ENCODE data around the gene ZFYVE1. TPM values are rescaled to one million over a fixed set of nuclear protein-coding genes. Genes with fewer than 3 reads are reported as not detected.
"Not testable (repeated sequence)": the region's sequence is repeated elsewhere in the genome, so short reads cannot be mapped to it uniquely, and the experiment has no call there.

ZFYVE1 gene
- total RNA-seq, 1 donor from 2014 or later = 9.1 TPM

DNA sequence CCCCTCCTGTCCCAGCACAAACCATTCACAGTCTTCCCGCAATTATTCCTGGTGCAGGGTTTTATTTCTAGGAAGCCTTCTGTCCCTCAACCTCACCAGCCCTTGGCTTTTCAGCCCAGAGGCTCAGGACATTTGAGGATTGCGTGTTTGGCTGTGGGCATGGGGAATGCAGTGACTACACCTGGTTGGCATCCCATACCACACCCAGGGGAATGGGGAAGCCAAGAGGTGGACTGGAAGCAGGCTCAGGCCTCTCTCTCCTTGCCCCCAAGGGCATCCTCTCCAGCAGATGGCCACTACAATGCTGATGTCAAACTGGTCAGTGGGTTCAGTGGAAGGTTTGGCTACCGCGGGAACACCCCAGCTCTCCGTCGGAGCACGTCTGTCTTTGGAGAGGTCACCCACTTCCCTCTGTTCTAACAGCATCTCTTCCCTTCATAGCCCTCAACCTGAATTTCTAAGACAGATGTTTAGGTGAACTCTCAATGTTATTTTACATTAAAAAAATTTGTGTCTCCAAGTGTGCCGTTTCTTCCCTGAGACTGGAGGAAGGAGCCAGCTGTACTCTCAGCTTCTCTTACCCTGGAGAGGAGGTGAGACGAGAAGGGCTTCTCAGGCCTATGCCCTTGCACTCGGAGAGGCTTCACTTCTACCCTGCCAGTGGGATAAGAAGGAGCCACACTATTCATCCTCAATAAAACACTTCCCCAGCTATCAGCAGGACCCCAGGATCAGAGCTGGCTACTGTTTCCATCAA lies 65.1 kb downstream of the ZFYVE1 start:
- Mint-ChIP-seq H3K4me3 (no peak overlapping the region), H3K9me3 (no peaks in the 10 kb centered on the region), H3K27me3 (no peaks in the 10 kb centered on the region), H3K27ac (no peak overlapping the region), H3K4me1 (peaks cover 8% of the 10 kb centered on the region), H3K36me3 (ENCODE audit: low read depth) (peaks cover 40% of the 10 kb centered on the region)
- intact Hi-C loops (cut with micrococcal nuclease) = no loop called here
- DNase-seq = no peak

DNA sequence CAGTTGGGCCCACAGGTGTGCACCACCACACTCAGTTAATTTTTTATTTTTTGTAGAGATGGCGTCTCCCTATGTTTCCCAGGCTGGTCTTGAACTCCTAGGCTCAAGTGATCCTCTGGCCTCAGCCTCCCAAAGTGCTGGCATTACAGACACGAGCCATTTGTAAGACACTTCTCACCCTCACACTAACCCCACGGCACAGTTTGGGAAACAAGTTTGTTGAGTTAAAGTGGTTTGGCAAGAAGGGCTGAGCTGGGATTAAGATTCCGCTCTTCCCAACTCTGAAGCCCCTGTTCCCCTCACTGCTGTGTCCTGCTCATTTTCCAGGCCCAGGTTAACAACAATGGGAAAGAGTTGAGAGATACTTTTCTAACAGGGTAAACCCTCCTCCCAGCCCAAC lies 65.9 kb downstream of the ZFYVE1 start:
- H3K27ac Mint-ChIP-seq, H3K9me3 Mint-ChIP-seq: not testable (repeated sequence)

DNA sequence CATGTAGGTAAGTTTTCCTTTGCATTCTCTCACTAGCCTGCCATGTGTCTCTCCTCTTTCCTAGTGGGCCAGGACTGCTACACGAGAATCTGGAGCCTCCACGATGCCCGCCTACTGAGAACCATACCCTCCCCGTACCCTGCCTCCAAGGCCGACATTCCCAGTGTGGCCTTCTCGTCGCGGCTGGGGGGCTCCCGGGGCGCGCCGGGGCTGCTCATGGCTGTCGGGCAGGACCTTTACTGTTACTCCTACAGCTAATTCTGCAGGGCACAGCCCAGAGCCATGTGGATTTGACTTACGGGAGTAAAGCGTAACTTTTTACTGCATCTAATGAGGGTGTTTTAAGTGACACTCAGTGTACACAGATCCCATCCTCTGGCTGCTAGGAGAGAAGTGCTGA lies 68.4 kb downstream of the ZFYVE1 start:
- no peak overlapping the region for H3K27ac Mint-ChIP-seq
- no peaks in the 10 kb centered on the region for H3K27me3 Mint-ChIP-seq
- intact Hi-C loops (cut with micrococcal nuclease) = no loop called here
- H3K4me1 Mint-ChIP-seq = peaks cover under 1% of the 10 kb centered on the region
- no peaks in the 10 kb centered on the region for H3K9me3 Mint-ChIP-seq
- H3K36me3 Mint-ChIP-seq (ENCODE audit: low read depth) = peaks cover 54% of the 10 kb centered on the region
- no peak for DNase-seq
- H3K4me3 Mint-ChIP-seq = no peak overlapping the region

More for the DNA sequence above, 65.9 kb downstream of the ZFYVE1 start:
- intact Hi-C loops (cut with micrococcal nuclease); H3K4me3 Mint-ChIP-seq; H3K27me3 Mint-ChIP-seq; H3K4me1 Mint-ChIP-seq; DNase-seq: not testable (repeated sequence)
- H3K36me3 Mint-ChIP-seq (ENCODE audit: low read depth) = peaks cover 46% of the 10 kb centered on the region

DNA sequence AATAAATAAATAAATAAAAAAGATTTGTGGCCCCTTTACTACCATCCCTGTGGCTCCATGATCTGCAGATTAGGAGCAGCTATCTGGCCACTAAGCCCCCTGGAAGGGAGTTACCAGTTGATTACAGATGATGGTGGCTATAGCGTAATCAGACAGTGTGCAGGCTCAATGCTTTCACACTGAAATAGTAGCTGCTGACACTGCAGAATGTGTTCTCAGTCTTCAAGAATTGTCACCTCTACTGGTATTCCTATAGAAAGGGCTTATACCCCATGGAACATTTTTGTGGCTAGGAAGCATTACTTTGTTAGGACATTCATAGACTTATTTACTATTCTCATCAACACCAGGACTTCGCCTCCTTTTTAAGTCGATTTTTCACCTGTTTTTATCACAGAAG lies 69.7 kb downstream of the ZFYVE1 start:
- Mint-ChIP-seq H3K36me3 (ENCODE audit: low read depth) (peaks cover 54% of the 10 kb centered on the region), H3K4me1 (no peaks in the 10 kb centered on the region), H3K9me3 (no peaks in the 10 kb centered on the region), H3K4me3 (no peak overlapping the region), H3K27ac (no peak overlapping the region), H3K27me3 (no peaks in the 10 kb centered on the region)
- intact Hi-C loops (cut with micrococcal nuclease) = no loop called here
- no peak for DNase-seq

DNA sequence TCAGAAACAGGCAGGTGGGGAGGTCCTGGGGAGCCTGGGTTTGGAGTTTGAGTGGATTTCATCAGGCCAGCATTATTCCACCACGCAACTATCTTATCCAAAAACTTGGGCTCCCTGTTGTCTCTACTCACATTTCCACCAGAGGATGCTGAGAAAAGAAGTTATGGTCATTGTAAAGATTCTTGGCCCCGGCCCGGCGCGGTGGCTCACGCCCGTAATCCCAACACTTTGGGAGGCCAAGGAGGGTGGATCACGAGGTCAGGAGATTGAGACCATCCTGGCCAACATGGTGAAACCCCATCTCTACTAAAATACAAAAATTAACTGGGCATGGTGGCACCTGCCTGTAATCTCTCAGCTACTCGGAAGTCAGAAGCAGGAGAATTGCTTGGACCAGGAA lies 70.2 kb downstream of the ZFYVE1 start:
- peaks cover 52% of the 10 kb centered on the region for H3K36me3 Mint-ChIP-seq (ENCODE audit: low read depth)
- H3K9me3 Mint-ChIP-seq; H3K4me1 Mint-ChIP-seq; H3K4me3 Mint-ChIP-seq; intact Hi-C loops (cut with micrococcal nuclease); H3K27ac Mint-ChIP-seq; H3K27me3 Mint-ChIP-seq; DNase-seq: not testable (repeated sequence)

DNA sequence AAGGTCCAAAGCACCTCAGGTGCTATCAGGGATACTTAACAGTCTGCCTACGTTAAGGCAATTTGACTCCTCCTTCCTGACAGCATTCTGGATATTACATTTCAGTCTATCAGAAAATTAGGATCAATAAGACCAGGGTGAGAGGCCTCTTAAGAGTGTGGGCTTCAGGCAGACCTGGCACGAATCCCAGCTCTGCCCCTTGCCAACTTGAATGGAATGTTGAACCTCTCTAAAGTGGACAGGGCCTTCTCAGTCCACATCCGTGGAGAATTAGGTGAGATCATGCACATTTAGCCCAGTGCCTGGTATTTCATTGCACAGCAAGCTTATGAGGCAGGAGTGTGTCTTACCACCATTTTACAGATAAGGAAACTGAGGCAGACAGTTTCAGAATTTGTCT lies 74.7 kb downstream of the ZFYVE1 start:
- intact Hi-C loops (cut with micrococcal nuclease) = no loop called here
- H3K4me3 Mint-ChIP-seq = no peak overlapping the region
- peaks cover 6% of the 10 kb centered on the region for H3K4me1 Mint-ChIP-seq
- peaks cover 40% of the 10 kb centered on the region for H3K36me3 Mint-ChIP-seq (ENCODE audit: low read depth)
- H3K27me3 Mint-ChIP-seq = no peaks in the 10 kb centered on the region
- H3K9me3 Mint-ChIP-seq = no peaks in the 10 kb centered on the region
- no peak for DNase-seq
- no peak overlapping the region for H3K27ac Mint-ChIP-seq

DNA sequence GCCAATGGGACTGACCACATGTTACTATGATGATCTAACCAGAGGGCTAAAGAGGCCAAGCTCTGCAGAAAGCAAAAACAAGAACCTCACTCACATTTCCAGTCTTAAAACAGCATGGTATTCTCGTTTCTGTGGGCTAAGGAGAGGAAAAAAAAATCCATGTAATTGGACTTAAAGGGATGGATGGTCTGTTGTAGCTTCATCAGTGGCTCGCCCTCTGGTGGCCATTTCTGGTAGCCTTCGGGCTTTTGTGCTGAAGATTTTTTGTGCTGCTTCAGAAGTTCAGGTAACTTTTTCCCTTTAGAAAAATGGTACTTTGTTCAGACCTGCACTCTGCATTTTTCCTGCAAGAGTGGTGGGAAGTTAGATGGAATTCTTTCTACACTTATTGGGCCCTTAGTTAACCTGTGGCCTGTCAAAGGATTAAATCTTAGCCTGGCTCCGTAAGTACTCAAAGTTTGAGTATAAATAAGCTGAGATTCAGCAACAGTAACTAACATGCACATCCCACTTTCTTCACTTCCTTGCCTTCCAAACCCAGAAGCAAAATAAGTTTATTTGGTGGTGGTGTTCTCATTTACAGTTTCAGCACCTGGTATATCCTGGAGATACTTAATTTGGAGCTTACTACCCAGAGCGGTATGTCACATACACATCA lies 78.3 kb downstream of the ZFYVE1 start:
- Mint-ChIP-seq H3K4me1 (peaks cover 6% of the 10 kb centered on the region), H3K36me3 (ENCODE audit: low read depth) (peaks cover 31% of the 10 kb centered on the region), H3K27me3 (no peaks in the 10 kb centered on the region), H3K4me3 (no peak overlapping the region), H3K9me3 (no peaks in the 10 kb centered on the region), H3K27ac (no peak overlapping the region)
- intact Hi-C loops (cut with micrococcal nuclease) = loop anchor here (1.0 to 2.0 kb wide), 2 partner anchors 44 to 431 kb away; no protein-coding TSS in a partner anchor
- DNase-seq = peak; percentile 90

DNA sequence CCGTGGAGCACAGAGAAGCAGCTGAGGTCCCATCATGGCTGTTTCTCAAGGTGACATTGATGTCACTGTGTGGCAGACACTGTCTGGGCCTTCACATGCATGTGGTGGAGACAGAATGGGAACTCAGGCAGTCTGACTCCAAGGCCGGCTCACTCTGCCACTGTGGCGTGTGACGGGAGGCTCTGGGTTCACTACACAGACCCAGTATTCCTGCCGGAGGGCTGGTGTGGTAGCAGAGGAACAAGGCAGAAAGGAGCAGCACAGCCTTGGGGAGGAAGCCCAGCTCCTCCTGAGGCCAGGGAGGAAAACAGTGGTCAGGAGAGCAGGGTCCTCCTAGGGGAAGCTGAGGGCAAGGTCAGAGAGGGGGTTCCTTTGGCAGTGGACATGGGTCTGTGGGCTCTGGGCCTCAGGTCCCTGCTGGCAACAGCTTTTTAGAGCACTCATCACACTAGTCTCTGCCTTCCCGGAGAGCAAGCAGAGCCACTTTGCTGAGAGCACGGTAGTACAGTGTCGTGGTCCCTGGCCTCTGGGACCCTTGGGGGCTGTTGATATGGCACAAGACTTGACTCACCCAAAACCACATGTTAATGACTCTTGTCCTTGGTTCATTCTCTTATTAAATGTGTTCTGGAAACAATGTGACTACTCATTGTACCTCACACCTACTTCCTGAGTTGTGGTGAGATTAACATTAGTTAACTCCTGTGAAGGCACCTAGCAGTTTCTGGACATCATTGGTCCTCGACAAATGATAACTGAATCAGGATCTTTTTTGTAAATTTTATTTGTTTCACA lies 79.3 kb downstream of the ZFYVE1 start:
- Mint-ChIP-seq H3K4me3 (no peak overlapping the region), H3K36me3 (ENCODE audit: low read depth) (peaks cover 38% of the 10 kb centered on the region), H3K4me1 (peaks cover 6% of the 10 kb centered on the region), H3K9me3 (no peaks in the 10 kb centered on the region), H3K27ac (peak overlapping the region; percentile 48), H3K27me3 (no peaks in the 10 kb centered on the region)
- no peak for DNase-seq
- intact Hi-C loops (cut with micrococcal nuclease) = loop anchor here (1.0 to 2.0 kb wide), 2 partner anchors 43 to 430 kb away; no protein-coding TSS in a partner anchor

DNA sequence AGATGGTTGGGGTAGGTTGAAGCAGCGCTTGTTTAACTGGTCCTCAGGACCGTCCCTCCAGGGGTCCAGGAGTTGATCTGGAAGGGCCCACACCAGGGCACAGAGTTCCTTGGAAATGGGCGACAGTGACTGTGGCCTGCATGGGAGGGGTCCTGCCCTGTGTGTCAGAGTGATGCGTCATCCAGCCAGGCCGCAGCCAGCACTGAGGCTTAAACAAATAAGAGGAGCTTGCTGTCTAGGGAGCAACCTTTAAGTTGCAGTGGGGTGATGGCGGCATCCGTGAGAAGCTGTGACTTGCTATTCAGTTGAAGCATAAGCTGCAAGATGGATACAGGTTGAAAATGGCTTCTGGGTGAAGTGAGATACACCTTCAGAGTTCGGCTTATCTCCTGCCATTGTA lies 80.4 kb downstream of the ZFYVE1 start:
- intact Hi-C loops (cut with micrococcal nuclease) = no loop called here
- H3K4me1 Mint-ChIP-seq = peaks cover 6% of the 10 kb centered on the region
- H3K27ac Mint-ChIP-seq = no peak overlapping the region
- peaks cover 38% of the 10 kb centered on the region for H3K36me3 Mint-ChIP-seq (ENCODE audit: low read depth)
- H3K4me3 Mint-ChIP-seq = no peak overlapping the region
- H3K9me3 Mint-ChIP-seq = no peaks in the 10 kb centered on the region
- DNase-seq = no peak
- no peaks in the 10 kb centered on the region for H3K27me3 Mint-ChIP-seq

DNA sequence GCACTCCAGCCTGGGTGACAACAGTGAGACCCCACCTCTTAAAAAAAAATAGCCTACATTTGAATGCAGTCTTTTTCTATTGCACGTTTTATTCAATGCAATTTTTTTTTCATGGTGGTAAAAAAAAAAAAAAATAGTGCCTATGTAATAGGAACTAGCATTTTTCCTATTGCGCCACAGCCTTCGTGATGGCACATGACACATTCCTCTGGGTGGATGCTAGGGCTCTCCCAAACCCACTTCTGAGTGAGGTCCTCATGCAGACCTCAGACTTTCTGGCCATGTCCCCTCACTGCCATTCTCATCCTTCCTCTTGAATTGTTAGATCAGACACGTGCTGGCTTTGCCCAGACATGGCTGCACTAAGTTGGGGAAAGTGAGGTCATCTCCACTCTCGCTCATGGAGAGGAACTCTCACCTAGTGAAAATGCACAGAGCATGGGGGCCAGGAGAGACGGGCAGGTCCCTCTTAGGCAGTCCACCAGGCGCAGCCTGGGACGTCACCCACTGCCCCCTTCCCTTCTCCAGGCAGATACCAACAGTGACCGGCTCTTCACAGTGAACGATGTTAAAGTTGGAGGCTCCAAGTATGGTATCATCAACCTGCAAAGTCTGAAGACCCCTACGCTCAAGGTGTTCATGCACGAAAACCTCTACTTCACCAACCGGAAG lies 81.4 kb downstream of the ZFYVE1 start:
- peaks cover 6% of the 10 kb centered on the region for H3K4me1 Mint-ChIP-seq
- H3K4me3 Mint-ChIP-seq = no peak overlapping the region
- H3K27ac Mint-ChIP-seq = no peak overlapping the region
- DNase-seq = no peak
- H3K27me3 Mint-ChIP-seq = no peaks in the 10 kb centered on the region
- intact Hi-C loops (cut with micrococcal nuclease) = no loop called here
- H3K36me3 Mint-ChIP-seq (ENCODE audit: low read depth) = peaks cover 39% of the 10 kb centered on the region
- H3K9me3 Mint-ChIP-seq = no peaks in the 10 kb centered on the region

DNA sequence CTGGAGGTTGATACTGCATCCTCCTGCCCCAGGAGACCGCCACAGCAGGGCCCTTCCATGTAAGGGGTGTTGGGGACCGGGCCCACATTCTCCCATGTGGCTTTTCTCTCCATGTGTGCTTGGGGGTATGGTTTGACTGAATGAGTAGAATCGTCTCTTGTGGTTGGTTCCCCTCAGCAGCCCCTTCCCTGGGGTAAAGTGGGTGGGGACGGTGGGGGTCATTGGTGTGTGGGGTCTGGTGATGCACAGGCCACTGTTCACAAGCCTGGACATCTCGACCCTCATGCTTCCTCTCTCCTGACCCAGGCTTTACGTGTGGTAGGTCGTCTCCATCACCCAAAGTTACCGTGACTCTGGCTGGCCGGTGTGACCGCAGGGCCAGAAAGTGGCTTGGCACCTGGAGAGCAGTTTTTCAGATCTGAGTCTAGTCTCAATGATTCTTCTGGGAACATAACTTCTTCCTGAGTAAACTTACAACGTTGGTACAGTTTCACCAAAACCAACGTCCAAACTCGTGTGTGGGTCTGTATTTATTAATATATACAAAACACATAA lies 83.0 kb downstream of the ZFYVE1 start:
- DNase-seq = no peak
- intact Hi-C loops (cut with micrococcal nuclease) = no loop called here
- H3K4me3 Mint-ChIP-seq = no peak overlapping the region
- no peaks in the 10 kb centered on the region for H3K9me3 Mint-ChIP-seq
- H3K4me1 Mint-ChIP-seq = peaks cover 6% of the 10 kb centered on the region
- H3K36me3 Mint-ChIP-seq (ENCODE audit: low read depth) = peaks cover 40% of the 10 kb centered on the region
- H3K27ac Mint-ChIP-seq = no peak overlapping the region
- H3K27me3 Mint-ChIP-seq = no peaks in the 10 kb centered on the region

DNA sequence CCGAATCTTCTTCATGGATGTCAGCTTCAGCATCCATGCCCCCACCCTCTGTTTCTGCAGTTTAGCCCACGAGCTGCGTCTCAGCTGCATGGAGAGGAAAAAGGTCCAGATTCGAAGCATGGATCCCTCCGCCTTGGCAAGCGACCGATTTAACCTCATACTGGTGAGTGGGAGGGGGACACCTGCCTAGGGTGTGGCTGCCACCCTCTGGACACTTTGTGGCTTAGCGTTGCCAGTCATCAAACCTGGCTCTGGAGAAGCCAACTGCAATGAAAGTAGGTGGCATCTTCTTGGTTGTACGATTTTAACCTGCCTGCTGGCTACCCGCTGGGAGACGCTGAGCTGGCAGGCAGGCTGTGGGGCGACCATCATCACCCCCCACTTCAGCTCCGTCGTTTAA lies 84.0 kb downstream of the ZFYVE1 start:
- intact Hi-C loops (cut with micrococcal nuclease) = no loop called here
- Mint-ChIP-seq H3K27ac (no peak overlapping the region), H3K4me1 (peaks cover 3% of the 10 kb centered on the region), H3K27me3 (no peaks in the 10 kb centered on the region), H3K9me3 (no peaks in the 10 kb centered on the region), H3K4me3 (no peak overlapping the region), H3K36me3 (ENCODE audit: low read depth) (peaks cover 43% of the 10 kb centered on the region)
- DNase-seq = no peak

DNA sequence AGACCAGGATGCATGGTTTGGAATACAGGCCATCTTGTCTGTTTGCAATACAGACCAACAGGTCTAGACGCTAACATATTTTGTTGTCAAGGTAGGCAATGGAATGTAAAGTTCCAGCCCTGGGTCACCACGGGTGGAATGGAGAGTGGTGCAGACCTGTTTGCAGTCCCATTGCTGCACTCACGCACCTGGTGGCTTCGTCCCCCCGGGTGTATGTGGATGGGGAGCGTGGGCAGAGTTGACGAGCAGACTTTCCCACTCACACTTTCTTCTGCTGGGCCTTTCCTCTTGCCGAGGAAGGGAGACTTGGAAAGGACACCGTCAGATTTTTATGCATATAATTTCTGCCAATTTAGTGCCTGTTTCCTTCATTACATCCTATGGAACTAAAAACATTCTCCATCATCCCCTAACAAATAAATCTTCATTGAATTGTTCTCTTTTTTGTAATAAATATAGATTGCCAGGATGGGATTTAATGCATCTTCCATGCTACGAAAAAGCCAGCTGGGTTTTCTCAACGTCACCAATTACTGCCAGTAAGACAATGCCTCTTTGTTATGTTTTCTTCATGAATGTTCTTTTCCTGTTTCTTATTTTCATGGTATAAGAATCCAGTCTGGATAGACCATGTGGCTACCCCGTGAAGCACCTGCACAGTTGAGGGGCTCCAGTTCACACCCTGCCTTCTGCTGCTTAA lies 85.5 kb downstream of the ZFYVE1 start:
- peaks cover 48% of the 10 kb centered on the region for H3K36me3 Mint-ChIP-seq (ENCODE audit: low read depth)
- H3K27me3 Mint-ChIP-seq = no peaks in the 10 kb centered on the region
- no peak overlapping the region for H3K27ac Mint-ChIP-seq
- peaks cover 11% of the 10 kb centered on the region for H3K4me1 Mint-ChIP-seq
- H3K4me3 Mint-ChIP-seq = no peak overlapping the region
- no peaks in the 10 kb centered on the region for H3K9me3 Mint-ChIP-seq
- no peak for DNase-seq
- intact Hi-C loops (cut with micrococcal nuclease) = no loop called here
